Liver (tissue), 9 donors: ENCODE results near the gene ERN2. TPM values are rescaled to one million over a fixed set of nuclear protein-coding genes. Genes with fewer than 3 reads are reported as not detected.

Experiments
- DNase-seq: peaks from one replicate; pipeline ENCODE4 v3.0.0-alpha.2; 2017; ENCODE audit warnings: low spot score
- H3K27ac ChIP-seq, 2 donors: one replicate each; pipeline ENCODE4 v1.7.0; 2013; ENCODE audit warnings: inconsistent platforms in 2 of 2, low read length in 2 of 2, control low read depth in 1 of 2, low read depth in 1 of 2, mild to moderate bottlenecking in 1 of 2
- H3K27me3 ChIP-seq, 4 donors: one replicate each; pipeline versions ENCODE4 v1.6.1 to v1.7.0; 2013; ENCODE audit warnings: low read length in 3 of 4, inconsistent platforms in 1 of 4, mild to moderate bottlenecking in 1 of 4, moderate library complexity in 1 of 4; ENCODE audit not compliant: control insufficient read depth in 4 of 4, insufficient read depth in 4 of 4
- H3K36me3 ChIP-seq, 4 donors: one replicate each; pipeline versions ENCODE4 v1.6.1 to v1.7.0; 2013; ENCODE audit warnings: low read length in 3 of 4, mild to moderate bottlenecking in 3 of 4, low read depth in 1 of 4, moderate library complexity in 1 of 4; ENCODE audit not compliant: control insufficient read depth in 4 of 4, insufficient read depth in 3 of 4
- H3K4me1 ChIP-seq, 4 donors: one replicate each; pipeline versions ENCODE4 v1.6.1 to v1.7.0; 2013; ENCODE audit warnings: low read length in 3 of 4, mild to moderate bottlenecking in 3 of 4, moderate library complexity in 1 of 4; ENCODE audit not compliant: control insufficient read depth in 4 of 4, insufficient read depth in 4 of 4
- H3K4me3 ChIP-seq, 3 donors: one replicate each; pipeline versions ENCODE4 v1.6.1 to v1.7.0; 2013; ENCODE audit warnings: low read length in 3 of 3, control low read depth in 1 of 3, low read depth in 1 of 3, mild to moderate bottlenecking in 1 of 3
- H3K9ac ChIP-seq, 2 donors: one replicate each; pipeline ENCODE4 v1.7.0; 2013; ENCODE audit warnings: low read length in 2 of 2, mild to moderate bottlenecking in 2 of 2, moderate library complexity in 2 of 2, control low read depth in 1 of 2, low read depth in 1 of 2
- H3K9me3 ChIP-seq, 4 donors: one replicate each; pipeline versions ENCODE4 v1.6.1 to v1.7.0; 2013; ENCODE audit warnings: low read length in 3 of 4; ENCODE audit not compliant: control insufficient read depth in 4 of 4
- ATF3 ChIP-seq: IDR thresholded peaks from 2 replicates; pipeline ENCODE4 v1.6.1; 2016; ENCODE audit warnings: antibody characterized with exemption
- CTCF ChIP-seq: fragments of 150-350 bp; IDR thresholded peaks from 2 replicates; pipeline ENCODE4 v1.5.1; 2017; ENCODE audit warnings: improper control_type of control experiment, low read depth, low read length; ENCODE audit not compliant: missing input control
- EGR1 ChIP-seq, 2 donors: IDR thresholded peaks; 2 replicates each; pipeline ENCODE4 v1.6.1; 2016 to 2018; ENCODE audit warnings: antibody characterized with exemption in 2 of 2, low read depth in 2 of 2
- FOXA1 ChIP-seq: IDR thresholded peaks from 2 replicates; pipeline ENCODE4 v1.6.1; 2016; ENCODE audit warnings: antibody characterized with exemption
- FOXA2 ChIP-seq: IDR thresholded peaks from 2 replicates; pipeline ENCODE4 v1.6.1; 2016; ENCODE audit warnings: antibody characterized with exemption
- GABPA ChIP-seq, 2 donors: IDR thresholded peaks in 1 of 2; conservative IDR thresholded peaks in 1 of 2; 2 replicates each; pipeline ENCODE4 v1.6.1; 2016; ENCODE audit warnings: antibody characterized with exemption in 2 of 2, mild to moderate bottlenecking in 1 of 2, moderate library complexity in 1 of 2
- HNF4A ChIP-seq, 2 donors: conservative IDR thresholded peaks; 2 replicates each; pipeline ENCODE4 v1.6.1; 2016; ENCODE audit warnings: antibody characterized with exemption in 2 of 2, mild to moderate bottlenecking in 2 of 2
- HNF4G ChIP-seq: IDR thresholded peaks from 2 replicates; pipeline ENCODE4 v1.6.1; 2016; ENCODE audit warnings: antibody characterized with exemption
- JUND ChIP-seq, 2 donors: IDR thresholded peaks; 2 replicates each; pipeline ENCODE4 v1.6.1; 2016; ENCODE audit warnings: antibody characterized with exemption in 2 of 2
- MAX ChIP-seq: IDR thresholded peaks from 2 replicates; pipeline ENCODE4 v1.6.1; 2016; ENCODE audit warnings: antibody characterized with exemption
- NR2F2 ChIP-seq: IDR thresholded peaks from 2 replicates; pipeline ENCODE4 v1.6.1; 2016; ENCODE audit warnings: antibody characterized with exemption
- RAD21 ChIP-seq, 2 donors: IDR thresholded peaks; 2 replicates each; pipeline ENCODE4 v1.6.1; 2016; ENCODE audit warnings: antibody characterized with exemption in 2 of 2, mild to moderate bottlenecking in 2 of 2
- REST ChIP-seq: IDR thresholded peaks from 2 replicates; pipeline ENCODE4 v1.6.1; 2016; ENCODE audit warnings: antibody characterized with exemption, mild to moderate bottlenecking
- RXRA ChIP-seq, 2 donors: IDR thresholded peaks; 2 replicates each; pipeline ENCODE4 v1.6.1; 2017 to 2018; ENCODE audit warnings: antibody characterized with exemption in 2 of 2, mild to moderate bottlenecking in 1 of 2
- SP1 ChIP-seq: IDR thresholded peaks from 2 replicates; pipeline ENCODE4 v1.6.1; 2018; ENCODE audit warnings: antibody characterized with exemption, mild to moderate bottlenecking
- TAF1 ChIP-seq: conservative IDR thresholded peaks from 2 replicates; pipeline ENCODE4 v1.6.1; 2016; ENCODE audit warnings: antibody characterized with exemption, mild to moderate bottlenecking
- YY1 ChIP-seq: IDR thresholded peaks from 2 replicates; pipeline ENCODE4 v1.6.1; 2016; ENCODE audit warnings: antibody characterized with exemption, mild to moderate bottlenecking
- ZBTB33 ChIP-seq: IDR thresholded peaks from 2 replicates; pipeline ENCODE4 v1.6.1; 2016; ENCODE audit warnings: antibody characterized with exemption
- WGBS: extraction: QIAGEN DNeasy Blood & Tissue Kit; methylation state at CpG from one replicate; pipeline ENCODE4 v1.1.7; 2013; 5-methylcytosine and 5-hydroxymethylcytosine counted together
- polyA plus RNA-seq, 2 donors: library from polyadenylated mRNA; stranded (reverse) in 1 of 2; unstranded in 1 of 2; fragments of 200-250 nt in 1 of 2; fragments of >200 nt in 1 of 2; fragmentation: Nextera tagmentation in 1 of 2; extraction: Ambion mirVana in 1 of 2; gene quantifications; one replicate each; pipeline versions ENCODE4 v1.2.1 to v1.2.3, GENCODE V29; 2013 to 2015
- total RNA-seq, 2 donors: library from RNA; depleted of rRNA; stranded (reverse); fragments of >200 nt; gene quantifications; one replicate each; pipeline ENCODE4 v1.2.3, GENCODE V29; 2014
- donor health status: healthy.
- donor health status: healthy.
- donor health status: healthy.
- donor health status: healthy.
- donor health status: healthy.

Gene ERN2
- total RNA-seq (under 1 TPM in 1 of 2 donors, not detected in 1; 0.17 TPM), polyA plus RNA-seq (under 1 TPM in 1 of 2 donors, not detected in 1; 0.01 TPM)

GRCh38 chr16:23712976-23713375 lies at the start of gene ERN2:
Gene ERN2, minus strand, starts transcription at chr16:23713222. Its CDS starts 35 bp downstream, at chr16:23713187.
- Histone ChIP-seq H3K4me3 (no peak within 1 kb of the TSS), H3K27ac (no peak within 1 kb of the TSS), H3K4me1 (no peaks in the 10 kb centered on the region), H3K9ac (no peak within 1 kb of the TSS), H3K36me3 (no peaks in the 10 kb centered on the region), H3K9me3 (peaks cover 0 to 4% (median 2%) of the 10 kb centered on the region in 4 donors), H3K27me3 (peaks cover 0 to 7% (median 3%) of the 10 kb centered on the region in 4 donors)
- DNase-seq, result no peak
- 5% methylated on average over 37 of the region's 37 CpGs for WGBS
- TF ChIP-seq FOXA1 (no peak), RAD21 (IDR thresholded peaks at IDR 0.05) (no peak), FOXA2 (no peak), GABPA (IDR thresholded peaks at IDR 0.05 in 1 of 2, conservative IDR thresholded peaks at IDR 0.05 in 1 of 2) (no peak), EGR1 (IDR thresholded peaks at IDR 0.05; ENCODE audit: low read depth in 2 of 2) (no peak), MAX (no peak), RXRA (IDR thresholded peaks at IDR 0.05) (no peak), HNF4G (no peak), CTCF (no peak), ATF3 (no peak), YY1 (no peak), SP1 (no peak), NR2F2 (no peak), TAF1 (no peak), JUND (IDR thresholded peaks at IDR 0.05) (no peak), REST (no peak), HNF4A (conservative IDR thresholded peaks at IDR 0.05) (no peak), ZBTB33 (no peak)
